GM12875 (cell line): ENCODE results near the gene ZNF606.
A peak's percentile ranks its signal among the peaks of the same experiment; 100 is the strongest.

Experiments used
- H3K4me3 ChIP-seq: one replicate; pipeline ENCODE4 v1.5.1; 2011; ENCODE audit warnings: low read depth, low read length, control low read depth
- TF ChIP-seq, protein P1 (sequence below): IDR thresholded peaks from 2 replicates; pipeline ENCODE4 v1.5.1; 2011; ENCODE audit warnings: low read depth, mild to moderate bottlenecking, control low read depth, inconsistent platforms, low read length, moderate library complexity, borderline replicate concordance; ENCODE audit not compliant: insufficient read depth

The ZNF606 gene

DNA sequence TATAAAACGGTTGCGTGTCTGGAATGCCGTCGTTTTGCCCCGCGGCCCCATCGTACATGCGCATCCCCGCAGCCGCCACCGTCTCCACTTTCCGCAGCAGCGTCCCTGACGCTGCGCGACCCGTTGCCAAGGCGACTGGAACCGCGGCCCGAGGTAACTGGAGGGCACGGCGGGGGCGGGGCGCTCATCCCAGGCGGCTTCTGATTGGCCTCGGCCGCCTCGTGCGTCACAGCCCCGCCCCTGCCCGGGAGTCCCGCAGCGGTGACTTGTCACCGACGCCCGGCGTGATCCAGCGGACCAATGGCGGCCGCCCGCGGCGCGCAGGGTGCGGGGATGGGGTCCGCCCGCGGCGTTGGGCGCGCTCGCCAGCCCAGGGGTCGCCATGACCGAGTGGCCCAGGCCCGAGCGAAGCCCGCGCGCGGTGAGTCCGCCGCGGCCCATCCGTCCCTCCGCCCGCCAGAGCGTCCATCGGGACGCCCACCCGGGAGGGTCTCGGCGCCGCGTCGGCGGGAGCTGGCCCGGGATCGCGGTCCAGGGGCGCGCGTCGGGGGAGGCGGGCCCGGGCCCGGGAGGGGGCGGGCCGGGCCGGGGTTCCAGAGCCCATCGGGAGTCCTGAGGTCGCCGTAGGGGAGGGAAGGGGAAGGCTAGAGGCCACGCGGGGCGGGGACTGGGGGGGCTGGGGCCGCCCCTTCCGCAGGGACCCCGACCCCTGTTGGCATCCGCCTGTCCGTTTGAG, 31.3 kb upstream of the ZNF606 start, which contains the start of gene ZSCAN1:
Gene ZSCAN1, plus strand, starts transcription at position 285 of the 736 bp plus-strand sequence. CDS start 3,812 bp downstream, outside the sequence.
- H3K4me3 ChIP-seq, result no peak within 1 kb of the TSS
- TF ChIP-seq, protein P1, sequence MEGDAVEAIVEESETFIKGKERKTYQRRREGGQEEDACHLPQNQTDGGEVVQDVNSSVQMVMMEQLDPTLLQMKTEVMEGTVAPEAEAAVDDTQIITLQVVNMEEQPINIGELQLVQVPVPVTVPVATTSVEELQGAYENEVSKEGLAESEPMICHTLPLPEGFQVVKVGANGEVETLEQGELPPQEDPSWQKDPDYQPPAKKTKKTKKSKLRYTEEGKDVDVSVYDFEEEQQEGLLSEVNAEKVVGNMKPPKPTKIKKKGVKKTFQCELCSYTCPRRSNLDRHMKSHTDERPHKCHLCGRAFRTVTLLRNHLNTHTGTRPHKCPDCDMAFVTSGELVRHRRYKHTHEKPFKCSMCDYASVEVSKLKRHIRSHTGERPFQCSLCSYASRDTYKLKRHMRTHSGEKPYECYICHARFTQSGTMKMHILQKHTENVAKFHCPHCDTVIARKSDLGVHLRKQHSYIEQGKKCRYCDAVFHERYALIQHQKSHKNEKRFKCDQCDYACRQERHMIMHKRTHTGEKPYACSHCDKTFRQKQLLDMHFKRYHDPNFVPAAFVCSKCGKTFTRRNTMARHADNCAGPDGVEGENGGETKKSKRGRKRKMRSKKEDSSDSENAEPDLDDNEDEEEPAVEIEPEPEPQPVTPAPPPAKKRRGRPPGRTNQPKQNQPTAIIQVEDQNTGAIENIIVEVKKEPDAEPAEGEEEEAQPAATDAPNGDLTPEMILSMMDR, result no peak

DNA sequence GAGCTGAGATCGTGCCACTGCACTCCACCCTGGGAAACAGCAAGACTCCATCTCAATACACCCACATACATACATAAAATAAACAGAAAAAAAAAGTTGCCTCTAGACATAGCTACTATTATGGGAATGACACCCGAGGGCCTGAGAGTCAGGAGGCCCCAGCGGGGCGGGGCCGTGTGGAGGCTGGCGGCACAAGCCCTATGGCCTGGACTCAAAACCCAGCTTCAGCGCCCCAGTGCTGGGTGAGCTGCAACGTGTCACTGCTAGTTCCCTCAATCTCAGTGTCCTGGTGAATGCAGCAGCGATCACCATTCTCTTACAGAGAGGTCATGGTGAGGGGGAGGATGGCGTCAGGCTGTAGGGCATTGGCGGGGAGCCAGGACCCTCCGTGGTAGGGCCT, 22.0 kb upstream of the ZNF606 start:
- TF ChIP-seq, protein P1, result no peak
- no peak overlapping the region for H3K4me3 ChIP-seq

DNA sequence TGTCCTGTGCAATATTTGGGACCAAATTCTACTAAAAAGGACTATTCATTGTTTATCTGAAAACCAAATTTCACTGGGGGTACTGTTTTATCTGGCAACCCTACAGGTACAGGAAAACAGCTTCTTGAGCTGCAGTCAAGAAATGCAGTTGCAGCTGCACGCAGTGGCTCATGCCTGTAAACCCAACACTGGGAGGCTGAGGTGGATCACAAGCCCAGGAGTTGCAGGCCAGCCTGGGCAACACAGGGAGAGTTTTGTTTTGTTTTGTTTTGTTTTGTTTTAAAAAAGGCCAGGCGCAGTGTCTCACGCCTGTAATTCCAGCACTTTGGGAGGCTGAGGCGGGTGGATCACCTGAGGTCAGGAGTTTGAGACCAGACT, 19.7 kb upstream of the ZNF606 start:
- TF ChIP-seq, protein P1, result no peak

DNA sequence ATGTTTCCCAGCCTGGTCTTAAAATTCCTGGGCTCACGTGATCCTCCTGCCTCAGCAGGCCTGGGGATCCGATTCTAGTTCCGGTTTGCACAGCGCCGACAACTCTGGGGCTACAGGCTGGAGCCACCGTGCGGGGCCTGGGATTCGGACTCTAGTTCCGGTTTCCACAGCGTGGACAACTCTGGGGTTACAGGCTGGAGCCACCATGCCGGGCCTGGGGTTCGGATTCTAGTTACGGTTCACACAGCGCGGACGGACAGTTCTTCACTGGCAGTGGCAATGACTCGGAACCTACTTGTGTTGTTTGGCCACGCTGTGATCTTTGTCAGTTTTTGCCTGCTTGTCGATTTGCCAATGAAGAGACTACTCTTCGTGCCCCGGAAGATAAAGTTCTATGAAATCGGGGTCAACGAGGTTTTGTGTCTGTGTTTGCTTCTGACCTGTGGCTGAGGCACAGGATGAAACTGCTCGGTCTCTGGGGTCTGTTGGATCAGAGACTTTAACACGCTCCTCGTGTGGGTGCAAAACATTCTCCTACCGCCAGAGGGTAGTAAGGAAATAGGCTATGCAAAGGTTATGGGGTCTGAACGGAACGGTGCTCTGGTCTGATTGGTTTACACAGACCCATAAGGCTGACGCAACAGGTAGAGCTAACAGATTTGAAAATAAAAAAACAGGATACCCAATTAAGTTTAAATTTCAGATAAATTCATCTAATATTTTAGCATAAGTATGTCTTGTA, 19.1 kb upstream of the ZNF606 start:
- TF ChIP-seq, protein P1, result 0 out of 2 replicates have a peak, but pooled peaks have one; percentile 11
- H3K4me3 ChIP-seq, result no peak overlapping the region

More for the DNA sequence above, 19.7 kb upstream of the ZNF606 start:
- no peak overlapping the region for H3K4me3 ChIP-seq

DNA sequence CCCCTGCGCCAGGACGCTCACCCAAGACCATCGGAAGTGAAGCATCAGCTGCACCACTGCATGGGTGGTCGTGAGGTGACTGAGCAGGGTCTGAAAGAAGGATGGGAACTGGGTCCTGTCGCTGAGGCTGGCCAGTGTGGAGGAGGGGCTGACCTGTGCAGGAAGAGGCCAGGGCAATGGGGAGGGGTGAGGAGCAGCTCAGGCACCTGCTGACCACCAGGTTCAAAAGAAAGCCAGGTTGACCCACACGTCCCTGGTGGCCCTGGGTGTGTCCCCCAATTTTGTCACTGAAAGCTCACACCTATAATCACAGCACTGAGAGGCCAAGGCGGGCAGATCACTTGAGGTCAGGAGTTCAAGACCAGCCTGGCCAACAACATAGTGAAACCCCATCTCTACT, 17.5 kb upstream of the ZNF606 start:
- H3K4me3 ChIP-seq, result no peak overlapping the region
- TF ChIP-seq, protein P1, result no peak

DNA sequence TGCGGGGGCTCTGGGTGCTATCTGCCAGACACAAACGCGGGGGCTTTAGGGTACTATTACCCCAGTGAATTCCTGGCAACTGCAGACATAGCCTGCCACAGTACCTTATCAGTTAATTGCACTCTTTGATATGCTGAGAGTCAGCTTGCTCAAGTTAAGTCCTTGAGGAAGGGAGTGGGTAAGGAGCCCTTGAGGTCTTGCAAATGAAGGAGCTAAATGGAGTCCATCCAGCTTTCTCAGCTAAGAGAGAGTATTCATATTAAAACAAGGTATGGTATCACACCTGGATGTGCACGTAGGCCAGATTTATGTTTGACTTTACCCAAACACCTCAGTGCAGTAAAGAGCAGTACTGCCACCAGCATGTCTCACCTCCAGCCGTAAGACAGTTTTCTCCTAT, 11.5 kb upstream of the ZNF606 start:
- TF ChIP-seq, protein P1, result no peak
- no peak overlapping the region for H3K4me3 ChIP-seq
